Limb (tissue), 2 donors: Measurements from ENCODE around the gene CCL16.
"Not testable (repeated sequence)": the region's sequence is repeated elsewhere in the genome, so short reads cannot be mapped to it uniquely, and the experiment has no call there.

Source experiments
- DNase-seq, 2 donors: peaks; one replicate each; pipeline ENCODE4 v3.0.0-alpha.2; 2016; ENCODE audit errors: extremely low spot score in 2 of 2

The CCL16 gene, protein sequence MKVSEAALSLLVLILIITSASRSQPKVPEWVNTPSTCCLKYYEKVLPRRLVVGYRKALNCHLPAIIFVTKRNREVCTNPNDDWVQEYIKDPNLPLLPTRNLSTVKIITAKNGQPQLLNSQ

GRCh38 chr17:35981246-35981645 lies at the start of gene CCL16:
CCL16 (minus strand) TSS chr17:35981497; CDS start chr17:35981420, 77 bp downstream.
- no peak for DNase-seq

- no peak for DNase-seq
Measured at GRCh38 chr17:36030956-36031355, 49.7 kb upstream of the CCL16 start.

GRCh38 chr17:36027761-36028160 lies 46.5 kb upstream of the CCL16 start:
- DNase-seq: no peak

GRCh38 chr17:36024106-36024869 lies 43.0 kb upstream of the CCL16 start:
- no peak for DNase-seq

- no peak for DNase-seq
Measured at GRCh38 chr17:36019423-36019822, 38.1 kb upstream of the CCL16 start.

DNA sequence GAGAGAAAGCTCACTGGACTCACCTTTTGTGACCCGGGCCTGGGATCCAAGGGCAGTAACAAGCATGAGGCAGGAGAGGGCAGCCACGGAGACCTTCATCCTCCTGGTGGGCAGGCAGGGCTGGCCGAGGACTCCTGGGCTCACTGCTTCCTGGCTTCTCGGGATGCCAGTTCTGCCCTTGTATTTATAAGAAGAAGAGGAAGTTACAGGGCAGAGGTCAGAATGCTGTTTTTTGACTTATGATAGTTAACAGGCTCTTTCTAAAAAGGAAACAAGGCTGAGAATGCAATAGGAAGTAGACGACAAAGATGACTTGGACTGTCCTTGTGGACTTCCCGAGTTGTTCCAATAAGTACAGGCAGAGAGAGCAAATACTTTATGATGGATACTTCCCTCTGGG lies 36.5 kb upstream of the CCL16 start, which contains the start of gene CCL23:
CCL23 (minus strand) TSS at position 174 of the 400 bp plus-strand sequence; CDS start at position 99, 75 bp downstream.
- DNase-seq: no peak

GRCh38 chr17:36016555-36016954 lies 35.3 kb upstream of the CCL16 start:
- no peak for DNase-seq

DNA sequence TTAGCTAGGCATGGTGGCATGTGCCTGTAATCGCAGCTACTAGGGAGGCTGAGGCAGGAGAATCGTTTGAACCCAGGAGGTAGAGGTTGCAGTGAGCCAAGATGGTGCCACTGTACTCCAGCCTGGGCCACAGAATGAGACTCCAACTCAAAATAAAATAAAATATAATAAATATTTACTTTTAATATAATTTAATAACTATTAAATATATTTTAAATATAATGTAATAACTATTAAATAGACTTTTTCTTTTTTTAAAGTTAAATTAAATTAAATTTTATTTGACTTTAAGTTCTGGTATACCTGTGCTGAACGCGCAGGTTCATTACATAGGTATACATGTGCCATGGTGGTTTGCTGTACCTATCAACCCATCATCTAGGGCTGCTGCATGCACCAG lies 34.6 kb upstream of the CCL16 start:
- not testable (repeated sequence) for DNase-seq

DNA sequence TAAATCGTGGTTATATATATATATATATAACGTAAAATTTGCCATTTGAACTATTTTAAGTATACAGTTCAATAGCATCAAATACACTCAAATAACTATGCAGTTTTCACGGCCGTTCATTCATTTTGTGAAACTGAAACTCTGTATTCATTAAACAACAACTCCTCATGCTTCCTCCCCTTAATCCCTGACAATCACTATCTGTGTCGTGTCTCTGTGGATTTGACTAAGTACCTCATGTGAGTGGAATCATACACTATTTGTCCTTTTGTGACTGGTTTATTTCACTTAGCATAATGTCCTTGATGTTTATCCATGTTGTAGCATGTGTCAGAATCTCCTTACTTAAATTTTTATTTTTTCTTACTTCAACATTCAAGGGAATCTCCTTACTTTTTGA lies 33.6 kb upstream of the CCL16 start:
- no peak for DNase-seq

GRCh38 chr17:36011201-36011600 lies 29.9 kb upstream of the CCL16 start:
- no peak for DNase-seq

GRCh38 chr17:36008998-36009665 lies 27.8 kb upstream of the CCL16 start:
- no peak for DNase-seq

- DNase-seq: no peak
Measured at GRCh38 chr17:36004594-36005108, 23.4 kb upstream of the CCL16 start.

GRCh38 chr17:36002631-36003030 lies 21.3 kb upstream of the CCL16 start:
- no peak for DNase-seq

DNA sequence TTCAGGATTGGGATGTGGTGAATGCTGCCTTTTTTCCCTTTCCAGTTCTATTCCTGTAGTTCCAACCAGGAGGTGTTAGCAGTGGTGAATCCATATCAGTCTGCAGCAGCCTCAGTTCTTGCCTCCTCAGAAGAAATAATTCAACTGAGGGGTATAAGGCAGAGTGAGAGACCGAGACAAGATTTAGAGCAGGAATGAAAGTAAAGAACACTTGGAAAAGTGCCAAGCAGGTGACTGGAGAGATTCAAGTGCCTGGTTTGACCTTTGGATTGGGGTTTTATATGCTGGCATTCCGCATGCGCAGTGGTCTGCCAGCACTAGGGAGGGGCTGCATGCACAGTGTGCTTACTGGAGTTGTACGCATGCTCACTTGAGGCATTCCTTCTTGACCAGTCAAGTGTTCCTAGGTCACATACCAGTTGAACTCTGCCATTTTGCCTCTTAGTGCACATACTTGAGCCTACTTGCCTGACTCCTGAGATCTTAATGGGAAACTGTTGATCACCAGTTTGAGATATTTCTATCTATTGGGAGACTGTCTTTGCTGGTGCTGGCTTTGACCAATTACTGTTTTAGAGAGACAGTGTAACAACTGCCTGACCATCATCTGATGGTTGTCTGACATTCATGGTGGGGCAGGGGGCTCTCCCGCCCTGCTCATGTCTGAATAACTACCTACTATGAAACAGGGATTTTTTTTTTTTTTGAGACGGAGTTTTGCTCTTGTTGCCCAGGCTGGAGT lies 20.7 kb upstream of the CCL16 start:
- DNase-seq: no peak

DNA sequence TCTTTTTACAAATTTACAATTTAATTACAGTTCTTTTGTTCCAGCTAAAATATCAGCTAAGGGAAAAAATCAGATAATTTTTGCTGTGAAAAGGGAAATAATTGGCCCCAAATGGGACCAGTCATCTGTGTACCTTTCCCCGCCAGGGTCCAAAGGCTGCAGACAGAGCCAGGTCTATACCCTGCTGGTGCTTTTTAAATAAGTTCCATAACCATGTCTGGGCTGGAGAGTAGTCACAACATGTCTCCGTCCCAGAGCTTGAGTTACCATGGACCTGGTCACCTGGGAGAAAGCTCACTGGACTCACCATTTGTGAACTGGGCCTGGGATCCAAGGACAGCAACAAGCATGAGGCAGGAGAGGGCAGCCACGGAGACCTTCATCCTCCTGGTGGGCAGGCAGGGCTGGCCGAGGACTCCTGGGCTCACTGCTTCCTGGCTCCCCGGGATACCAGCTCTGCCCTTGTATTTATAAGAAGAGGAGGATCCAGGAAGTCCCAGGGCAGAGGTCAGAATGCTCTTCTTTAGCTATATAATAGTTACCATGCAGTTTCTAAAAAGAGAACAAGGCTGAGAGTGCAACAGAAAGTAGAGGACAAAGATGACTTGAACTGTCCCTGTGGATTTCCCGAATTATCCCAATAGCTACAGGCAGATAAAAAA lies 19.9 kb upstream of the CCL16 start, which contains the start of gene CCL15:
CCL15 (minus strand) TSS at position 444 of the 662 bp plus-strand sequence; CDS start at position 383, 61 bp downstream.
- no peak for DNase-seq

- no peak for DNase-seq
Measured at GRCh38 chr17:36000732-36001109, 19.4 kb upstream of the CCL16 start.

DNA sequence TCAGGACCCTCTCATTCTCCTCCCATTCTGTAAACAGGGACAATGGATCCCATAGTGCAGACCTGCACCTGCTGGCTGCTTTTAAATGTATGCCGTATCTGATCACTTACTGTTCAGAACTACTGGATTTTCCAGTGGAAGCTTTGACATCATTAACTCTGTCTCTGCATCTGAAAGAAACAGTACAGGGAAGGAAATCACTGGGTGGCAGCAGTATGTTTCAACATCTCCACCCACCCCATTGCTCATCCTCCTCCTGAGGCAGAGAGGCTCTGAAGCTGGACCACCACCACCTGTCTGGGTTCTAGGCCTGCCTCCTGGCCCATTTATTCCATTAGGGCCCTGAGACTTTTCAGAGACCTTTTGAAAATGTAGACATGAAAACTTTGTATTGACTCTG lies 17.5 kb upstream of the CCL16 start:
- no peak for DNase-seq

GRCh38 chr17:35998018-35998545 lies 16.8 kb upstream of the CCL16 start:
- no peak for DNase-seq

GRCh38 chr17:35995346-35995745 lies 14.0 kb upstream of the CCL16 start:
- DNase-seq: not testable (repeated sequence)

GRCh38 chr17:35991075-35991474 lies 9.8 kb upstream of the CCL16 start:
- no peak for DNase-seq

DNA sequence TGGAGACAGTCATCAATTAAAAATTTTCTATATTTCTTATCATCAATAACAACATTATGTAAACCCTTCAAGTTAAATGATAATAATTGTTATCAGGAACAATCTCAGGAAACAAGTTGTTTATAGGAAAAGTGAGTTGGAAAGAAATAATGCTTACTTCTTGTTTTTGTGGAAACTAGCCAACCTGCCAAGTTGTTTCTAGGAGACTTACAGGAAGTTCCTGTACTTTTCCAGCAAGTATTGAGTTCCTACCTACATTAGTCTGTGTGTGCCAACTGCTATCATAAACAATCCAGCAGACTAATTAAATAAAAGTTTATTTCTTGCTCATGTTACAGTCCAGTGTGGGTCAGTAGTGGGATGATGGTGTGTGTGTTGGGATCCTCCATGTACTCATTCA lies 6.9 kb upstream of the CCL16 start:
- DNase-seq: no peak
